NT2/D1 (cell line): Measurements from ENCODE around the gene NTRK2.
A peak's percentile ranks its signal among the peaks of the same experiment; 100 is the strongest.

ENCODE experiments used
- DNase-seq: peaks from one replicate; pipeline ENCODE4 v3.0.0-alpha.2; 2011; ENCODE audit warnings: low read depth, low spot score
- H3K27me3 ChIP-seq: 2 replicates; pipeline ENCODE4 v1.6.0; 2011; ENCODE audit warnings: mild to moderate bottlenecking; ENCODE audit not compliant: insufficient read length, insufficient read depth
- H3K36me3 ChIP-seq: 2 replicates; pipeline ENCODE4 v1.6.1; 2011; ENCODE audit warnings: mild to moderate bottlenecking, low read length, mixed read lengths; ENCODE audit not compliant: insufficient read depth, insufficient read length
- H3K4me1 ChIP-seq: 2 replicates; pipeline ENCODE4 v1.5.1; 2011; ENCODE audit not compliant: insufficient read depth, insufficient read length
- H3K4me3 ChIP-seq: 2 replicates; pipeline ENCODE4 v1.5.1; 2011; ENCODE audit warnings: low read depth; ENCODE audit not compliant: insufficient read length
- H3K9ac ChIP-seq: 2 replicates; pipeline ENCODE4 v1.6.0; 2011; ENCODE audit warnings: low read depth; ENCODE audit not compliant: insufficient read length
- H3K9me3 ChIP-seq: 2 replicates; pipeline ENCODE4 v1.5.1; 2011; ENCODE audit warnings: mild to moderate bottlenecking, low read length; ENCODE audit not compliant: insufficient read depth
- SUZ12 ChIP-seq: IDR thresholded peaks from 2 replicates; pipeline ENCODE4 v1.6.1; 2011; ENCODE audit not compliant: insufficient read length, insufficient read depth; ENCODE audit errors: extremely low read depth
- YY1 ChIP-seq: IDR thresholded peaks from 2 replicates; pipeline ENCODE4 v1.6.1; 2011; ENCODE audit not compliant: insufficient read length, insufficient read depth
- ZNF274 ChIP-seq: IDR thresholded peaks from 2 replicates; pipeline ENCODE4 v1.6.1; 2011; ENCODE audit warnings: mild to moderate bottlenecking, low read depth, low read length

NTRK2 gene

GRCh38 chr9:84670138-84671041 lies 861 bp downstream of the NTRK2 start:
- Histone ChIP-seq H3K4me1 (peaks cover 3% of the 10 kb centered on the region), H3K9ac (peak overlapping the region; percentile 65), H3K4me3 (peak overlapping the region; percentile 48), H3K27me3 (peaks cover 65% of the 10 kb centered on the region), H3K9me3 (peaks cover 7% of the 10 kb centered on the region), H3K36me3 (no peaks in the 10 kb centered on the region)
- DNase-seq: no peak
- TF ChIP-seq ZNF274 (no peak), SUZ12 (no peak), YY1 (no peak)

GRCh38 chr9:84671586-84672521 lies 2.3 kb downstream of the NTRK2 start:
- no peaks in the 10 kb centered on the region for H3K36me3 ChIP-seq
- no peak for DNase-seq
- H3K4me1 ChIP-seq: peaks cover 3% of the 10 kb centered on the region
- peaks cover 5% of the 10 kb centered on the region; the same call in 1 of the 2 replicates for H3K9me3 ChIP-seq
- TF ChIP-seq SUZ12 (no peak), YY1 (no peak), ZNF274 (no peak)
- H3K9ac ChIP-seq: no peak overlapping the region
- peaks cover 57% of the 10 kb centered on the region for H3K27me3 ChIP-seq
- H3K4me3 ChIP-seq: no peak overlapping the region

GRCh38 chr9:84673806-84674205 lies 4.3 kb downstream of the NTRK2 start:
- no peak for DNase-seq
- Histone ChIP-seq H3K27me3 (peaks cover 40% of the 10 kb centered on the region), H3K4me3 (no peak overlapping the region), H3K4me1 (peaks cover 3% of the 10 kb centered on the region), H3K9me3 (no peaks in the 10 kb centered on the region), H3K36me3 (no peaks in the 10 kb centered on the region), H3K9ac (no peak overlapping the region)
- TF ChIP-seq ZNF274 (no peak), SUZ12 (no peak), YY1 (no peak)

- Histone ChIP-seq H3K4me3 (no peak overlapping the region), H3K36me3 (no peaks in the 10 kb centered on the region), H3K27me3 (peaks cover 7% of the 10 kb centered on the region), H3K9me3 (no peaks in the 10 kb centered on the region), H3K9ac (no peak overlapping the region), H3K4me1 (no peaks in the 10 kb centered on the region)
- TF ChIP-seq ZNF274: no peak
- no peak for TF ChIP-seq SUZ12
- no peak for TF ChIP-seq YY1
- no peak for DNase-seq
These were observed 7.6 kb downstream of the NTRK2 start for GRCh38 chr9:84677080-84677479.

- DNase-seq: no peak
- Histone ChIP-seq H3K4me3 (no peak overlapping the region), H3K27me3 (no peaks in the 10 kb centered on the region), H3K36me3 (no peaks in the 10 kb centered on the region), H3K9me3 (no peaks in the 10 kb centered on the region), H3K4me1 (no peaks in the 10 kb centered on the region), H3K9ac (no peak overlapping the region)
- no peak for TF ChIP-seq ZNF274
- TF ChIP-seq SUZ12: no peak
- no peak for TF ChIP-seq YY1
These were observed 10.0 kb downstream of the NTRK2 start for GRCh38 chr9:84679571-84679970.

- Histone ChIP-seq H3K27me3 (no peaks in the 10 kb centered on the region), H3K4me1 (no peaks in the 10 kb centered on the region)
- TF ChIP-seq YY1 (no peak), SUZ12 (no peak), ZNF274 (no peak)
These were observed 12.2 kb downstream of the NTRK2 start for GRCh38 chr9:84681516-84682285.

More at GRCh38 chr9:84681516-84682285, 12.2 kb downstream of the NTRK2 start:
- Histone ChIP-seq H3K9ac (no peak overlapping the region), H3K36me3 (no peaks in the 10 kb centered on the region), H3K4me3 (no peak overlapping the region), H3K9me3 (no peaks in the 10 kb centered on the region)
- no peak for DNase-seq
